GM08714 (cell line): ENCODE measurements around the gene YJU2.
"Not testable (repeated sequence)": the region's sequence is repeated elsewhere in the genome, so short reads cannot be mapped to it uniquely, and the experiment has no call there.

Source experiments
- H3K4me3 ChIP-seq: fragments of 200-500 bp; sonication (Bioruptor generic); 2 replicates; pipeline ENCODE4 v1.5.1; 2014; ENCODE audit warnings: mild to moderate bottlenecking, low read length, inconsistent platforms
- ZNF274 ChIP-seq: IDR thresholded peaks from 2 replicates; pipeline ENCODE4 v1.6.1; 2012; ENCODE audit warnings: mild to moderate bottlenecking, low read depth, low read length

Gene YJU2

GRCh38 chr19:4268816-4269430 lies 22.0 kb downstream of the YJU2 start:
- no peak overlapping the region for H3K4me3 ChIP-seq
- TF ChIP-seq ZNF274: no peak

GRCh38 chr19:4272894-4273293 lies 26.0 kb downstream of the YJU2 start:
- H3K4me3 ChIP-seq: no peak overlapping the region
- TF ChIP-seq ZNF274: no peak

- H3K4me3 ChIP-seq: not testable (repeated sequence)
Measured at GRCh38 chr19:4274321-4274686, 27.4 kb downstream of the YJU2 start.

GRCh38 chr19:4277191-4277696 lies 30.4 kb downstream of the YJU2 start:
- H3K4me3 ChIP-seq: no peak overlapping the region
- no peak for TF ChIP-seq ZNF274

GRCh38 chr19:4278010-4278409 lies 31.1 kb downstream of the YJU2 start:
- no peak overlapping the region for H3K4me3 ChIP-seq
- TF ChIP-seq ZNF274: no peak

GRCh38 chr19:4278419-4279266 lies 31.8 kb downstream of the YJU2 start, which contains the start of gene SHD:
SHD (plus strand) TSS chr19:4279266; CDS start chr19:4280064, 798 bp downstream.
- no peak within 1 kb of the TSS for H3K4me3 ChIP-seq
- no peak for TF ChIP-seq ZNF274

GRCh38 chr19:4279267-4279529 lies 32.3 kb downstream of the YJU2 start:
- no peak for TF ChIP-seq ZNF274
- no peak overlapping the region for H3K4me3 ChIP-seq

GRCh38 chr19:4279530-4280422 lies 32.9 kb downstream of the YJU2 start:
- TF ChIP-seq ZNF274: no peak
- no peak overlapping the region for H3K4me3 ChIP-seq

GRCh38 chr19:4284176-4284958 lies 37.5 kb downstream of the YJU2 start:
- H3K4me3 ChIP-seq: no peak overlapping the region

GRCh38 chr19:4284974-4285373 lies 38.1 kb downstream of the YJU2 start:
- H3K4me3 ChIP-seq: no peak overlapping the region
- no peak for TF ChIP-seq ZNF274

More at GRCh38 chr19:4284176-4284958, 37.5 kb downstream of the YJU2 start:
- TF ChIP-seq ZNF274: no peak

GRCh38 chr19:4286141-4286540 lies 39.3 kb downstream of the YJU2 start:
- not testable (repeated sequence) for H3K4me3 ChIP-seq

GRCh38 chr19:4288091-4288777 lies 41.4 kb downstream of the YJU2 start:
- H3K4me3 ChIP-seq: no peak overlapping the region
- no peak for TF ChIP-seq ZNF274

GRCh38 chr19:4291184-4291732 lies 44.4 kb downstream of the YJU2 start:
- no peak for TF ChIP-seq ZNF274
- H3K4me3 ChIP-seq: no peak overlapping the region
